ENCODE data around the gene AGMAT. TPM values are rescaled to one million over a fixed set of nuclear protein-coding genes. Genes with fewer than 3 reads are reported as not detected.

The AGMAT gene
- total RNA-seq, 1 donor from 2014 or later: 0.82 TPM

- Mint-ChIP-seq H3K4me1 (ENCODE audit: low read depth) (peaks cover 30% of the 10 kb centered on the region), H3K27ac (ENCODE audit: unreplicated experiment) (no peak overlapping the region), H3K27me3 (ENCODE audit: low read depth) (no peaks in the 10 kb centered on the region), H3K4me3 (ENCODE audit: unreplicated experiment) (no peak overlapping the region), H3K36me3 (ENCODE audit: low read depth) (peaks cover 3% of the 10 kb centered on the region), H3K9me3 (ENCODE audit: low read depth) (no peaks in the 10 kb centered on the region)
- no peak for TF ChIP-seq CTCF (IDR thresholded peaks at IDR 0.05)
- DNase-seq (ENCODE audit: low spot score): no peak
Measured at GRCh38 chr1:15577691-15578090, 7.2 kb downstream of the AGMAT start.

GRCh38 chr1:15575549-15576150 is 9.2 kb downstream of the AGMAT start:
- H3K36me3 Mint-ChIP-seq (ENCODE audit: low read depth): peaks cover 4% of the 10 kb centered on the region
- H3K27ac Mint-ChIP-seq (ENCODE audit: unreplicated experiment): no peak overlapping the region
- no peaks in the 10 kb centered on the region for H3K9me3 Mint-ChIP-seq (ENCODE audit: low read depth)
- no peak for TF ChIP-seq CTCF (IDR thresholded peaks at IDR 0.05)
- H3K27me3 Mint-ChIP-seq (ENCODE audit: low read depth): no peaks in the 10 kb centered on the region
- H3K4me3 Mint-ChIP-seq (ENCODE audit: unreplicated experiment): no peak overlapping the region
- DNase-seq (ENCODE audit: low spot score): no peak
- H3K4me1 Mint-ChIP-seq (ENCODE audit: low read depth): peaks cover 41% of the 10 kb centered on the region

- H3K27ac Mint-ChIP-seq (ENCODE audit: unreplicated experiment): peak overlapping the region; percentile 23
- peaks cover 4% of the 10 kb centered on the region for H3K36me3 Mint-ChIP-seq (ENCODE audit: low read depth)
- DNase-seq (ENCODE audit: low spot score): no peak
- H3K9me3 Mint-ChIP-seq (ENCODE audit: low read depth): no peaks in the 10 kb centered on the region
- TF ChIP-seq CTCF (IDR thresholded peaks at IDR 0.05): no peak
- H3K4me1 Mint-ChIP-seq (ENCODE audit: low read depth): peaks cover 41% of the 10 kb centered on the region
- no peak overlapping the region for H3K4me3 Mint-ChIP-seq (ENCODE audit: unreplicated experiment)
- H3K27me3 Mint-ChIP-seq (ENCODE audit: low read depth): no peaks in the 10 kb centered on the region
Measured at GRCh38 chr1:15574741-15575140, 10.1 kb downstream of the AGMAT start.

- H3K4me3 Mint-ChIP-seq (ENCODE audit: unreplicated experiment): peak overlapping the region; percentile 1
- peak overlapping the region; percentile 97 for H3K27ac Mint-ChIP-seq (ENCODE audit: unreplicated experiment)
- TF ChIP-seq CTCF (IDR thresholded peaks at IDR 0.05): no peak
- H3K9me3 Mint-ChIP-seq (ENCODE audit: low read depth): no peaks in the 10 kb centered on the region
- peaks cover 7% of the 10 kb centered on the region for H3K36me3 Mint-ChIP-seq (ENCODE audit: low read depth)
- peaks cover 35% of the 10 kb centered on the region for H3K4me1 Mint-ChIP-seq (ENCODE audit: low read depth)
- no peaks in the 10 kb centered on the region for H3K27me3 Mint-ChIP-seq (ENCODE audit: low read depth)
- DNase-seq (ENCODE audit: low spot score): no peak
Measured at GRCh38 chr1:15573477-15573876, 11.4 kb downstream of the AGMAT start.

- H3K4me3 Mint-ChIP-seq (ENCODE audit: unreplicated experiment): no peak overlapping the region
- DNase-seq (ENCODE audit: low spot score): no peak
- H3K9me3 Mint-ChIP-seq (ENCODE audit: low read depth): no peaks in the 10 kb centered on the region
- H3K4me1 Mint-ChIP-seq (ENCODE audit: low read depth): peaks cover 35% of the 10 kb centered on the region
- peaks cover 24% of the 10 kb centered on the region for H3K36me3 Mint-ChIP-seq (ENCODE audit: low read depth)
- no peaks in the 10 kb centered on the region for H3K27me3 Mint-ChIP-seq (ENCODE audit: low read depth)
- no peak for TF ChIP-seq CTCF (IDR thresholded peaks at IDR 0.05)
- no peak overlapping the region for H3K27ac Mint-ChIP-seq (ENCODE audit: unreplicated experiment)
Measured at GRCh38 chr1:15571266-15571665, 13.6 kb downstream of the AGMAT start.
